ENCODE measurements around the gene RAD23A. TPM values are rescaled to one million over a fixed set of nuclear protein-coding genes. Genes with fewer than 3 reads are reported as not detected.

RAD23A gene
- total and polyA plus RNA-seq, 2 donors (not counting 3 experiments of a cell fraction or from before 2014, with no cell fraction given): 66.9 to 102 TPM

- Histone ChIP-seq H3K4me2 (ENCODE audit: insufficient read depth, low read length) (no peak overlapping the region), H2AFZ (ENCODE audit: low read depth, low read length) (no peak overlapping the region), H3K4me3 (replicated peaks in 1 of 3; ENCODE audit: insufficient read depth in 1 of 3, low read depth in 1 of 3, low read length in 3 of 3) (no peak overlapping the region), H3K36me3 (ENCODE audit: control insufficient read depth in 2 of 2, extremely low read depth in 1 of 2, insufficient read depth in 2 of 2, low read length in 2 of 2) (peaks cover 0 to 5% of the 10 kb centered on the region in 2 experiments), H3K4me1 (ENCODE audit: control insufficient read depth, extremely low read depth, insufficient read depth, low read length) (no peaks in the 10 kb centered on the region), H4K20me1 (replicated peaks; ENCODE audit: control insufficient read depth, extremely low read depth, insufficient read depth, low read length) (no peaks in the 10 kb centered on the region), H3K27me3 (ENCODE audit: control insufficient read depth in 2 of 2, insufficient read depth in 2 of 2, low read length in 2 of 2) (no peaks in the 10 kb centered on the region), H3K27ac (ENCODE audit: insufficient read depth, low read depth, low read length) (no peak overlapping the region), H3K9ac (replicated peaks; ENCODE audit: extremely low read depth, insufficient read depth, low read length) (no peak overlapping the region), H3K9me1 (replicated peaks; ENCODE audit: control insufficient read depth, extremely low read depth, insufficient read depth, low read length) (no peaks in the 10 kb centered on the region), H3K79me2 (ENCODE audit: control insufficient read depth, insufficient read depth, low read length) (no peaks in the 10 kb centered on the region), H3K9me3 (replicated peaks; ENCODE audit: control insufficient read depth, insufficient read depth, low read length) (no peaks in the 10 kb centered on the region)
- ChIA-PET POLR2A (no interaction called here), CTCF (interaction anchor here (1.0 kb wide), 1 partner anchor 15 kb away, joined by 3 read pairs; no protein-coding TSS in a partner anchor)
- dilution Hi-C loops (cut with MboI; ENCODE audit: extremely low pct_ligation_motif_present, low sequenced_read_pairs) (no loop called here), intact Hi-C loops (cut with micrococcal nuclease) (no loop called here)
- DNase-seq (ENCODE audit: low read depth, low spot score) (no peak), FAIRE-seq (no peak)
- no TSS peak for BruUV-seq (replicated peaks)
- TF ChIP-seq POLR2AphosphoS5 (IDR thresholded peaks at IDR 0.05; ENCODE audit: insufficient read depth, low read depth, low read length): no peak
- TF ChIP-seq CTCF (IDR thresholded peaks at IDR 0.05; ENCODE audit: extremely low read depth in 1 of 2, insufficient read depth in 1 of 2, low read depth in 1 of 2, low read length in 2 of 2): no peak
- no peak for TF ChIP-seq MYC (IDR thresholded peaks at IDR 0.05; ENCODE audit: low read depth, low read length)
- TF ChIP-seq MAX (IDR thresholded peaks at IDR 0.05; ENCODE audit: insufficient read depth, insufficient read length): no peak
- TF ChIP-seq JUN (IDR thresholded peaks at IDR 0.05; ENCODE audit: borderline replicate concordance, insufficient read depth, insufficient read length, low read depth): no peak
Measured at GRCh38 chr19:12899891-12900518, 45.7 kb upstream of the RAD23A start.
